Measurements from ENCODE around the gene PCDHB11. TPM values are rescaled to one million over a fixed set of nuclear protein-coding genes. Genes with fewer than 3 reads are reported as not detected.
"Not testable (repeated sequence)": the region's sequence is repeated elsewhere in the genome, so short reads cannot be mapped to it uniquely, and the experiment has no call there.

Gene PCDHB11
- total and polyA plus RNA-seq, 2 of the 8 experiments (the other 6 are each of a cell fraction or from before 2014, with no cell fraction given): 0.50 to 0.86 TPM

DNA sequence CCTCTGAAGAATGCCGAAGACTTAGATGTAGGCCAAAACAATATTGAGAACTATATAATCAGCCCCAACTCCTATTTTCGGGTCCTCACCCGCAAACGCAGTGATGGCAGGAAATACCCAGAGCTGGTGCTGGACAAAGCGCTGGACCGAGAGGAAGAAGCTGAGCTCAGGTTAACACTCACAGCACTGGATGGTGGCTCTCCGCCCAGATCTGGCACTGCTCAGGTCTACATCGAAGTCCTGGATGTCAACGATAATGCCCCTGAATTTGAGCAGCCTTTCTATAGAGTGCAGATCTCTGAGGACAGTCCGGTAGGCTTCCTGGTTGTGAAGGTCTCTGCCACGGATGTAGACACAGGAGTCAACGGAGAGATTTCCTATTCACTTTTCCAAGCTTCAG, 15.2 kb downstream of the PCDHB11 start:
- H3K27ac ChIP-seq (ENCODE audit: low read depth, low read length); H3K56ac ChIP-seq (replicated peaks; ENCODE audit: insufficient read length, low read depth, low read length); FAIRE-seq; H3K27me3 ChIP-seq (replicated peaks in 1 of 4; ENCODE audit: control insufficient read depth in 3 of 4, extremely low read depth in 1 of 4, insufficient read depth in 3 of 4, low read length in 3 of 4); DNase-seq (ENCODE audit: low read depth in 1 of 2, low spot score in 2 of 2); H3K4me2 ChIP-seq (ENCODE audit: insufficient read depth in 1 of 2, low read depth in 2 of 2, low read length in 2 of 2); H4K91ac ChIP-seq (replicated peaks; ENCODE audit: insufficient read length, low read length); H4K20me1 ChIP-seq (replicated peaks in 1 of 2; ENCODE audit: control insufficient read depth in 1 of 2, insufficient read depth in 2 of 2, low read length in 2 of 2); H3K4me3 ChIP-seq (ENCODE audit: extremely low read depth in 1 of 4, insufficient read depth in 2 of 4, low read depth in 3 of 4, low read length in 4 of 4); H3K23ac ChIP-seq (ENCODE audit: insufficient read length); H2BK12ac ChIP-seq (ENCODE audit: low read depth, low read length); H4K8ac ChIP-seq (ENCODE audit: extremely low read depth, insufficient read depth, low read length); H3K36me3 ChIP-seq (ENCODE audit: control insufficient read depth in 2 of 4, insufficient read depth in 4 of 4, low read length in 3 of 4); H2AFZ ChIP-seq (ENCODE audit: low read length); POLR2A ChIA-PET (ENCODE audit: partially characterized antibody); H2BK120ac ChIP-seq (replicated peaks; ENCODE audit: low read depth, low read length); H3K23me2 ChIP-seq (ENCODE audit: low read depth, low read length); H3K18ac ChIP-seq (ENCODE audit: extremely low read depth, low read length); H2AK5ac ChIP-seq (ENCODE audit: low read depth, low read length); H4K5ac ChIP-seq (ENCODE audit: insufficient read length, low read depth, low read length); H2BK20ac ChIP-seq (ENCODE audit: low read length); H3K9ac ChIP-seq (replicated peaks in 1 of 4; ENCODE audit: extremely low read depth in 1 of 4, low read depth in 3 of 4, low read length in 3 of 4); H2BK5ac ChIP-seq (ENCODE audit: low read depth, low read length); H2BK15ac ChIP-seq (ENCODE audit: low read length); H3K79me2 ChIP-seq (ENCODE audit: control insufficient read depth in 1 of 2, insufficient read depth in 2 of 2, low read length in 2 of 2); H3K14ac ChIP-seq (ENCODE audit: insufficient read length); H3K4ac ChIP-seq (replicated peaks; ENCODE audit: insufficient read length, low read depth, low read length); H3K4me1 ChIP-seq (replicated peaks in 1 of 4; ENCODE audit: control insufficient read depth in 3 of 4, insufficient read depth in 4 of 4, low read length in 3 of 4); H3K79me1 ChIP-seq (ENCODE audit: low read depth, low read length): not testable (repeated sequence)
- CTCF ChIA-PET (ENCODE audit: partially characterized antibody): interaction anchor here (0.6 to 2.9 kb wide), 14 partner anchors 9 to 350 kb away, joined by 3 to 21 read pairs (median 6); partner anchors contain the start of genes PCDHB14, PCDHB15, PCDHB16 and PCDHGA10
- 94% methylated on average over 10 of the region's 12 CpGs; no CpG with 5 or more reads in 1 of the 2 experiments for WGBS, 2 experiments (ENCODE audit: extremely low coverage in 1 of 2, insufficient coverage in 1 of 2, insufficient read length in 1 of 2, insufficient replicate concordance in 2 of 2, low coverage in 1 of 2, low lambda C conversion rate in 2 of 2, missing lambda C conversion rate in 1 of 2)
- H3K9me3 ChIP-seq (ENCODE audit: insufficient read depth in 2 of 2, low read depth in 1 of 2, low read length in 1 of 2): peaks cover 7 to 28% of the 10 kb centered on the region in 2 experiments; a peak in 3 of 4 replicates

DNA sequence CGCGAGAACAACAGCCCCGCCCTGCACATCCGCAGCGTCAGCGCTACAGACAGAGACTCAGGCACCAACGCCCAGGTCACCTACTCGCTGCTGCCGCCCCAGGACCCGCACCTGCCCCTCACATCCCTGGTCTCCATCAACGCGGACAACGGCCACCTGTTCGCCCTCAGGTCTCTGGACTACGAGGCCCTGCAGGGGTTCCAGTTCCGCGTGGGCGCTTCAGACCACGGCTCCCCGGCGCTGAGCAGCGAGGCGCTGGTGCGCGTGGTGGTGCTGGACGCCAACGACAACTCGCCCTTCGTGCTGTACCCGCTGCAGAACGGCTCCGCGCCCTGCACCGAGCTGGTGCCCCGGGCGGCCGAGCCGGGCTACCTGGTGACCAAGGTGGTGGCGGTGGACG, 16.1 kb downstream of the PCDHB11 start:
- H3K23me2 ChIP-seq (ENCODE audit: low read depth, low read length); H3K56ac ChIP-seq (replicated peaks; ENCODE audit: insufficient read length, low read depth, low read length); H2BK20ac ChIP-seq (ENCODE audit: low read length); H2BK120ac ChIP-seq (replicated peaks; ENCODE audit: low read depth, low read length); POLR2A ChIA-PET (ENCODE audit: partially characterized antibody); H3K4me3 ChIP-seq (ENCODE audit: extremely low read depth in 1 of 4, insufficient read depth in 2 of 4, low read depth in 3 of 4, low read length in 4 of 4); H2AK5ac ChIP-seq (ENCODE audit: low read depth, low read length); H4K5ac ChIP-seq (ENCODE audit: insufficient read length, low read depth, low read length); H2BK12ac ChIP-seq (ENCODE audit: low read depth, low read length); FAIRE-seq; H2BK15ac ChIP-seq (ENCODE audit: low read length); H4K20me1 ChIP-seq (replicated peaks in 1 of 2; ENCODE audit: control insufficient read depth in 1 of 2, insufficient read depth in 2 of 2, low read length in 2 of 2); H3K27ac ChIP-seq (ENCODE audit: low read depth, low read length); DNase-seq (ENCODE audit: low read depth in 1 of 2, low spot score in 2 of 2); H2AFZ ChIP-seq (ENCODE audit: low read length); H3K36me3 ChIP-seq (ENCODE audit: control insufficient read depth in 2 of 4, insufficient read depth in 4 of 4, low read length in 3 of 4); H3K27me3 ChIP-seq (replicated peaks in 1 of 4; ENCODE audit: control insufficient read depth in 3 of 4, extremely low read depth in 1 of 4, insufficient read depth in 3 of 4, low read length in 3 of 4); H3K4me2 ChIP-seq (ENCODE audit: insufficient read depth in 1 of 2, low read depth in 2 of 2, low read length in 2 of 2); H3K79me2 ChIP-seq (ENCODE audit: control insufficient read depth in 1 of 2, insufficient read depth in 2 of 2, low read length in 2 of 2); H2BK5ac ChIP-seq (ENCODE audit: low read depth, low read length); H3K4me1 ChIP-seq (replicated peaks in 1 of 4; ENCODE audit: control insufficient read depth in 3 of 4, insufficient read depth in 4 of 4, low read length in 3 of 4); H3K79me1 ChIP-seq (ENCODE audit: low read depth, low read length); H4K8ac ChIP-seq (ENCODE audit: extremely low read depth, insufficient read depth, low read length); H4K91ac ChIP-seq (replicated peaks; ENCODE audit: insufficient read length, low read length); H3K23ac ChIP-seq (ENCODE audit: insufficient read length); H3K4ac ChIP-seq (replicated peaks; ENCODE audit: insufficient read length, low read depth, low read length); H3K9ac ChIP-seq (replicated peaks in 1 of 4; ENCODE audit: extremely low read depth in 1 of 4, low read depth in 3 of 4, low read length in 3 of 4); H3K14ac ChIP-seq (ENCODE audit: insufficient read length); H3K18ac ChIP-seq (ENCODE audit: extremely low read depth, low read length): not testable (repeated sequence)
- WGBS, 2 experiments (ENCODE audit: extremely low coverage in 1 of 2, insufficient coverage in 1 of 2, insufficient read length in 1 of 2, insufficient replicate concordance in 2 of 2, low coverage in 1 of 2, low lambda C conversion rate in 2 of 2, missing lambda C conversion rate in 1 of 2): 97% methylated on average over 17 of the region's 40 CpGs; no CpG with 5 or more reads in 1 of the 2 experiments
- CTCF ChIA-PET (ENCODE audit: partially characterized antibody): interaction anchor here (1.0 to 2.1 kb wide), 3 partner anchors 13 to 349 kb away, joined by 3 to 7 read pairs (median 3); partner anchors contain the start of gene PCDHGB7
- peaks cover 7 to 21% of the 10 kb centered on the region in 2 experiments; a peak in 3 of 4 replicates for H3K9me3 ChIP-seq (ENCODE audit: insufficient read depth in 2 of 2, low read depth in 1 of 2, low read length in 1 of 2)
